H9 (cell line): ENCODE measurements around the gene PSMB7. TPM values are rescaled to one million over a fixed set of nuclear protein-coding genes. Genes with fewer than 3 reads are reported as not detected.
A peak's percentile ranks its signal among the peaks of the same experiment; 100 is the strongest.

Experiments
- DNase-seq: peaks from one replicate; pipeline ENCODE4 v3.0.0-alpha.2; 2017
- H2AFZ ChIP-seq: one replicate; pipeline ENCODE4 v1.6.1; 2013; ENCODE audit warnings: mild to moderate bottlenecking, low read length, control low read depth, moderate library complexity
- H2AK5ac ChIP-seq: 2 replicates; pipeline ENCODE4 v1.6.1; 2013; ENCODE audit warnings: low read length, control low read depth, mixed read lengths; ENCODE audit not compliant: insufficient read length
- H2BK120ac ChIP-seq: one replicate; pipeline ENCODE4 v1.6.1; 2013; ENCODE audit warnings: low read depth, mild to moderate bottlenecking, low read length, control low read depth, inconsistent platforms; ENCODE audit not compliant: poor library complexity, severe bottlenecking
- H2BK12ac ChIP-seq: 2 replicates; pipeline ENCODE4 v1.6.1; 2013; ENCODE audit warnings: low read length, control low read depth, mixed read lengths, low read depth; ENCODE audit not compliant: insufficient read length
- H2BK15ac ChIP-seq: 2 replicates; pipeline ENCODE4 v1.6.1; 2013; ENCODE audit warnings: low read depth, low read length, control low read depth
- H2BK20ac ChIP-seq: one replicate; pipeline ENCODE4 v1.6.1; 2013; ENCODE audit warnings: low read depth, mild to moderate bottlenecking, low read length, control low read depth, inconsistent platforms; ENCODE audit not compliant: poor library complexity, severe bottlenecking
- H2BK5ac ChIP-seq: 2 replicates; pipeline ENCODE4 v1.6.1; 2013; ENCODE audit warnings: low read length, control low read depth, mixed read lengths; ENCODE audit not compliant: insufficient read length
- H3K14ac ChIP-seq: 2 replicates; pipeline ENCODE4 v1.6.1; 2013; ENCODE audit warnings: low read length, control low read depth; ENCODE audit not compliant: insufficient read depth
- H3K18ac ChIP-seq: 2 replicates; pipeline ENCODE4 v1.6.1; 2013; ENCODE audit warnings: low read depth, mild to moderate bottlenecking, mixed read lengths, low read length, control low read depth; ENCODE audit not compliant: insufficient read length
- H3K23ac ChIP-seq: 2 replicates; pipeline ENCODE4 v1.6.1; 2013; ENCODE audit warnings: low read length, control low read depth, mixed read lengths, low read depth; ENCODE audit not compliant: insufficient read length
- H3K23me2 ChIP-seq: 2 replicates; pipeline ENCODE4 v1.6.1; 2013; ENCODE audit warnings: low read depth, mild to moderate bottlenecking, mixed read lengths, low read length, control low read depth; ENCODE audit not compliant: insufficient read length, poor library complexity, severe bottlenecking
- H3K27ac ChIP-seq: 2 replicates; pipeline ENCODE4 v1.5.1; 2013; ENCODE audit warnings: low read length, control low read depth, mixed read lengths, low read depth; ENCODE audit not compliant: insufficient read length
- H3K27me3 ChIP-seq: 2 replicates; pipeline ENCODE4 v1.6.1; 2013; ENCODE audit warnings: low read length, control low read depth, inconsistent platforms; ENCODE audit not compliant: insufficient read depth
- H3K4ac ChIP-seq: 2 replicates; pipeline ENCODE4 v1.6.1; 2013; ENCODE audit warnings: low read depth, mild to moderate bottlenecking, control low read depth, inconsistent platforms, low read length, moderate library complexity
- H3K4me1 ChIP-seq: 2 replicates; pipeline ENCODE4 v1.6.1; 2013; ENCODE audit warnings: low read length, control low read depth, inconsistent platforms; ENCODE audit not compliant: insufficient read depth
- H3K4me2 ChIP-seq: 2 replicates; pipeline ENCODE4 v1.6.1; 2013; ENCODE audit warnings: low read length, control low read depth, mixed read lengths; ENCODE audit not compliant: insufficient read length, insufficient read depth
- H3K56ac ChIP-seq: 2 replicates; pipeline ENCODE4 v1.6.1; 2013; ENCODE audit warnings: low read depth, mild to moderate bottlenecking, mixed read lengths, low read length, control low read depth; ENCODE audit not compliant: insufficient read length
- H3K79me1 ChIP-seq: 2 replicates; pipeline ENCODE4 v1.6.1; 2013; ENCODE audit warnings: low read depth, mild to moderate bottlenecking, moderate library complexity, low read length, control low read depth, inconsistent platforms; ENCODE audit not compliant: insufficient read depth, poor library complexity, severe bottlenecking
- H3K79me2 ChIP-seq: 2 replicates; pipeline ENCODE4 v1.6.1; 2013; ENCODE audit warnings: low read length, control low read depth, inconsistent platforms; ENCODE audit not compliant: insufficient read depth
- H3K9ac ChIP-seq: 2 replicates; pipeline ENCODE4 v1.6.1; 2013; ENCODE audit warnings: low read length, control low read depth, mixed read lengths; ENCODE audit not compliant: insufficient read length; ENCODE audit errors: extremely low read depth
- H3K9me3 ChIP-seq: one replicate; pipeline ENCODE4 v1.6.1; 2013; ENCODE audit warnings: low read depth, low read length, inconsistent platforms; ENCODE audit not compliant: control insufficient read depth
- H3T11ph ChIP-seq: one replicate; pipeline ENCODE4 v1.6.1; 2013; ENCODE audit warnings: mild to moderate bottlenecking, low read length, control low read depth, inconsistent platforms
- H4K20me1 ChIP-seq: one replicate; pipeline ENCODE4 v1.6.1; 2013; ENCODE audit not compliant: control insufficient read depth, insufficient read length, insufficient read depth
- H4K5ac ChIP-seq: 2 replicates; pipeline ENCODE4 v1.6.1; 2013; ENCODE audit warnings: low read depth, mild to moderate bottlenecking, mixed read lengths, low read length, control low read depth; ENCODE audit not compliant: insufficient read length
- H4K8ac ChIP-seq: replicated peaks from 2 replicates; pipeline ENCODE4 v1.6.1; 2013; ENCODE audit warnings: low read length, control low read depth, mixed read lengths, low read depth; ENCODE audit not compliant: insufficient read length
- H4K91ac ChIP-seq: 2 replicates; pipeline ENCODE4 v1.6.1; 2013; ENCODE audit warnings: low read depth, mild to moderate bottlenecking, moderate library complexity, mixed read lengths, low read length, control low read depth; ENCODE audit not compliant: insufficient read length
- H3K27ac Mint-ChIP-seq, 3 experiments: 2 replicates in 2 of 3; 3 replicates in 1 of 3; pipeline ENCODE4 v1.8.0; 2020 to 2021; ENCODE audit warnings: mixed read lengths in 3 of 3, mild to moderate bottlenecking in 1 of 3, moderate library complexity in 1 of 3
- H3K27me3 Mint-ChIP-seq: 2 replicates; pipeline ENCODE4 v1.8.0; 2021; ENCODE audit warnings: low read depth, mild to moderate bottlenecking, moderate library complexity, mixed read lengths
- H3K36me3 Mint-ChIP-seq, 3 experiments: 2 replicates in 2 of 3; 3 replicates in 1 of 3; pipeline ENCODE4 v1.8.0; 2020 to 2021; ENCODE audit warnings: low read depth in 3 of 3, mixed read lengths in 3 of 3; ENCODE audit not compliant: insufficient read depth in 1 of 3
- H3K4me1 Mint-ChIP-seq, 2 experiments: 2 replicates each; pipeline ENCODE4 v1.8.0; 2020; ENCODE audit warnings: mixed read lengths in 2 of 2
- H3K4me3 Mint-ChIP-seq, 2 experiments: 2 replicates in 1 of 2; 3 replicates in 1 of 2; pipeline ENCODE4 v1.8.0; 2020 to 2021; ENCODE audit warnings: mild to moderate bottlenecking in 2 of 2, mixed read lengths in 2 of 2, moderate library complexity in 1 of 2
- H3K9me3 Mint-ChIP-seq, 2 experiments: 2 replicates in 1 of 2; 3 replicates in 1 of 2; pipeline ENCODE4 v1.8.0; 2020; ENCODE audit warnings: mild to moderate bottlenecking in 2 of 2, mixed read lengths in 2 of 2, moderate library complexity in 1 of 2
- CTCF ChIP-seq: fragments of 200-600 bp; sonication (generic); conservative IDR thresholded peaks from 3 replicates; pipeline ENCODE4 v1.8.0; 2021; ENCODE audit warnings: antibody characterized with exemption, mild to moderate bottlenecking
- WGBS: extraction: QIAGEN DNeasy Blood & Tissue Kit; methylation state at CpG from one replicate; pipeline ENCODE4 v1.1.7; 2013; ENCODE audit warnings: missing lambda C conversion rate, low lambda C conversion rate, mixed read lengths; ENCODE audit not compliant: insufficient read length; ENCODE audit errors: extremely low coverage; 5-methylcytosine and 5-hydroxymethylcytosine counted together
- total RNA-seq: library from RNA; stranded (reverse); gene quantifications from 2 replicates; pipeline ENCODE4 v1.2.1, GENCODE V29; 2021

Gene PSMB7
- total RNA-seq, 1 experiment from 2014 or later, result 209 TPM

- H3K9ac ChIP-seq, result no peak overlapping the region
- H2BK15ac ChIP-seq, result no peak overlapping the region
- H3K4me3 Mint-ChIP-seq, result no peak overlapping the region
- peaks cover 7% of the 10 kb centered on the region for H3K79me1 ChIP-seq
- no peak overlapping the region for H3K18ac ChIP-seq
- no peak overlapping the region for H4K91ac ChIP-seq
- no peak for TF ChIP-seq CTCF
- no peaks in the 10 kb centered on the region for H4K20me1 ChIP-seq
- H3K23me2 ChIP-seq, result no peaks in the 10 kb centered on the region
- no peaks in the 10 kb centered on the region for H3K27me3 ChIP-seq
- H3T11ph ChIP-seq, result no peak overlapping the region
- no peak overlapping the region for H2AFZ ChIP-seq
- no peak overlapping the region for H3K23ac ChIP-seq
- H2BK120ac ChIP-seq, result no peak overlapping the region
- no peak overlapping the region for H3K4me2 ChIP-seq
- H2AK5ac ChIP-seq, result no peak overlapping the region
- peak overlapping the region; percentile 81 for H4K8ac ChIP-seq
- H3K27ac Mint-ChIP-seq, result peak overlapping the region in 1 of 3 experiments; percentile 49; a peak in 3 of 7 replicates
- no peak overlapping the region for H3K56ac ChIP-seq
- H3K9me3 Mint-ChIP-seq, result no peaks in the 10 kb centered on the region
- no peak overlapping the region for H3K27ac ChIP-seq
- no peak overlapping the region for H2BK20ac ChIP-seq
- peaks cover 9 to 21% of the 10 kb centered on the region in 2 experiments; a peak in 3 of 4 replicates for H3K4me1 Mint-ChIP-seq
- H2BK12ac ChIP-seq, result no peak overlapping the region
- H3K27me3 Mint-ChIP-seq, result no peaks in the 10 kb centered on the region
- H3K36me3 Mint-ChIP-seq, result peaks cover 0 to 4% (median 2%) of the 10 kb centered on the region in 3 experiments; a peak in 2 of 7 replicates
- no peak for DNase-seq
- no CpG with 5 or more reads among the region's 8 CpGs for WGBS
- no peak overlapping the region for H2BK5ac ChIP-seq
- no peak overlapping the region for H4K5ac ChIP-seq
- no peak overlapping the region; the same call in 1 of the 2 replicates for H3K14ac ChIP-seq
- no peak overlapping the region for H3K4ac ChIP-seq
- H3K79me2 ChIP-seq, result peaks cover 9% of the 10 kb centered on the region; the same call in 1 of the 2 replicates
- H3K4me1 ChIP-seq, result no peaks in the 10 kb centered on the region
- no peaks in the 10 kb centered on the region for H3K9me3 ChIP-seq
These were observed 50.2 kb downstream of the PSMB7 start for GRCh38 chr9:124365036-124365435.
